H9 (cell line): ENCODE results near the gene MYD88. TPM values are rescaled to one million over a fixed set of nuclear protein-coding genes. Genes with fewer than 3 reads are reported as not detected.

Source experiments
- DNase-seq: peaks from one replicate; pipeline ENCODE4 v3.0.0-alpha.2; 2017
- H2AFZ ChIP-seq: one replicate; pipeline ENCODE4 v1.6.1; 2013; ENCODE audit warnings: mild to moderate bottlenecking, low read length, control low read depth, moderate library complexity
- H2AK5ac ChIP-seq: 2 replicates; pipeline ENCODE4 v1.6.1; 2013; ENCODE audit warnings: low read length, control low read depth, mixed read lengths; ENCODE audit not compliant: insufficient read length
- H2BK120ac ChIP-seq: one replicate; pipeline ENCODE4 v1.6.1; 2013; ENCODE audit warnings: low read depth, mild to moderate bottlenecking, low read length, control low read depth, inconsistent platforms; ENCODE audit not compliant: poor library complexity, severe bottlenecking
- H2BK12ac ChIP-seq: 2 replicates; pipeline ENCODE4 v1.6.1; 2013; ENCODE audit warnings: low read length, control low read depth, mixed read lengths, low read depth; ENCODE audit not compliant: insufficient read length
- H2BK15ac ChIP-seq: 2 replicates; pipeline ENCODE4 v1.6.1; 2013; ENCODE audit warnings: low read depth, low read length, control low read depth
- H2BK20ac ChIP-seq: one replicate; pipeline ENCODE4 v1.6.1; 2013; ENCODE audit warnings: low read depth, mild to moderate bottlenecking, low read length, control low read depth, inconsistent platforms; ENCODE audit not compliant: poor library complexity, severe bottlenecking
- H2BK5ac ChIP-seq: 2 replicates; pipeline ENCODE4 v1.6.1; 2013; ENCODE audit warnings: low read length, control low read depth, mixed read lengths; ENCODE audit not compliant: insufficient read length
- H3K14ac ChIP-seq: 2 replicates; pipeline ENCODE4 v1.6.1; 2013; ENCODE audit warnings: low read length, control low read depth; ENCODE audit not compliant: insufficient read depth
- H3K18ac ChIP-seq: 2 replicates; pipeline ENCODE4 v1.6.1; 2013; ENCODE audit warnings: low read depth, mild to moderate bottlenecking, mixed read lengths, low read length, control low read depth; ENCODE audit not compliant: insufficient read length
- H3K23ac ChIP-seq: 2 replicates; pipeline ENCODE4 v1.6.1; 2013; ENCODE audit warnings: low read length, control low read depth, mixed read lengths, low read depth; ENCODE audit not compliant: insufficient read length
- H3K23me2 ChIP-seq: 2 replicates; pipeline ENCODE4 v1.6.1; 2013; ENCODE audit warnings: low read depth, mild to moderate bottlenecking, mixed read lengths, low read length, control low read depth; ENCODE audit not compliant: insufficient read length, poor library complexity, severe bottlenecking
- H3K27ac ChIP-seq: 2 replicates; pipeline ENCODE4 v1.5.1; 2013; ENCODE audit warnings: low read length, control low read depth, mixed read lengths, low read depth; ENCODE audit not compliant: insufficient read length
- H3K27me3 ChIP-seq: 2 replicates; pipeline ENCODE4 v1.6.1; 2013; ENCODE audit warnings: low read length, control low read depth, inconsistent platforms; ENCODE audit not compliant: insufficient read depth
- H3K4ac ChIP-seq: 2 replicates; pipeline ENCODE4 v1.6.1; 2013; ENCODE audit warnings: low read depth, mild to moderate bottlenecking, control low read depth, inconsistent platforms, low read length, moderate library complexity
- H3K4me1 ChIP-seq: 2 replicates; pipeline ENCODE4 v1.6.1; 2013; ENCODE audit warnings: low read length, control low read depth, inconsistent platforms; ENCODE audit not compliant: insufficient read depth
- H3K4me2 ChIP-seq: 2 replicates; pipeline ENCODE4 v1.6.1; 2013; ENCODE audit warnings: low read length, control low read depth, mixed read lengths; ENCODE audit not compliant: insufficient read length, insufficient read depth
- H3K56ac ChIP-seq: 2 replicates; pipeline ENCODE4 v1.6.1; 2013; ENCODE audit warnings: low read depth, mild to moderate bottlenecking, mixed read lengths, low read length, control low read depth; ENCODE audit not compliant: insufficient read length
- H3K79me1 ChIP-seq: 2 replicates; pipeline ENCODE4 v1.6.1; 2013; ENCODE audit warnings: low read depth, mild to moderate bottlenecking, moderate library complexity, low read length, control low read depth, inconsistent platforms; ENCODE audit not compliant: insufficient read depth, poor library complexity, severe bottlenecking
- H3K79me2 ChIP-seq: 2 replicates; pipeline ENCODE4 v1.6.1; 2013; ENCODE audit warnings: low read length, control low read depth, inconsistent platforms; ENCODE audit not compliant: insufficient read depth
- H3K9ac ChIP-seq: 2 replicates; pipeline ENCODE4 v1.6.1; 2013; ENCODE audit warnings: low read length, control low read depth, mixed read lengths; ENCODE audit not compliant: insufficient read length; ENCODE audit errors: extremely low read depth
- H3K9me3 ChIP-seq: one replicate; pipeline ENCODE4 v1.6.1; 2013; ENCODE audit warnings: low read depth, low read length, inconsistent platforms; ENCODE audit not compliant: control insufficient read depth
- H3T11ph ChIP-seq: one replicate; pipeline ENCODE4 v1.6.1; 2013; ENCODE audit warnings: mild to moderate bottlenecking, low read length, control low read depth, inconsistent platforms
- H4K20me1 ChIP-seq: one replicate; pipeline ENCODE4 v1.6.1; 2013; ENCODE audit not compliant: control insufficient read depth, insufficient read length, insufficient read depth
- H4K5ac ChIP-seq: 2 replicates; pipeline ENCODE4 v1.6.1; 2013; ENCODE audit warnings: low read depth, mild to moderate bottlenecking, mixed read lengths, low read length, control low read depth; ENCODE audit not compliant: insufficient read length
- H4K8ac ChIP-seq: replicated peaks from 2 replicates; pipeline ENCODE4 v1.6.1; 2013; ENCODE audit warnings: low read length, control low read depth, mixed read lengths, low read depth; ENCODE audit not compliant: insufficient read length
- H4K91ac ChIP-seq: 2 replicates; pipeline ENCODE4 v1.6.1; 2013; ENCODE audit warnings: low read depth, mild to moderate bottlenecking, moderate library complexity, mixed read lengths, low read length, control low read depth; ENCODE audit not compliant: insufficient read length
- H3K27ac Mint-ChIP-seq, 3 experiments: 2 replicates in 2 of 3; 3 replicates in 1 of 3; pipeline ENCODE4 v1.8.0; 2020 to 2021; ENCODE audit warnings: mixed read lengths in 3 of 3, mild to moderate bottlenecking in 1 of 3, moderate library complexity in 1 of 3
- H3K27me3 Mint-ChIP-seq: 2 replicates; pipeline ENCODE4 v1.8.0; 2021; ENCODE audit warnings: low read depth, mild to moderate bottlenecking, moderate library complexity, mixed read lengths
- H3K36me3 Mint-ChIP-seq, 3 experiments: 2 replicates in 2 of 3; 3 replicates in 1 of 3; pipeline ENCODE4 v1.8.0; 2020 to 2021; ENCODE audit warnings: low read depth in 3 of 3, mixed read lengths in 3 of 3; ENCODE audit not compliant: insufficient read depth in 1 of 3
- H3K4me1 Mint-ChIP-seq, 2 experiments: 2 replicates each; pipeline ENCODE4 v1.8.0; 2020; ENCODE audit warnings: mixed read lengths in 2 of 2
- H3K4me3 Mint-ChIP-seq, 2 experiments: 2 replicates in 1 of 2; 3 replicates in 1 of 2; pipeline ENCODE4 v1.8.0; 2020 to 2021; ENCODE audit warnings: mild to moderate bottlenecking in 2 of 2, mixed read lengths in 2 of 2, moderate library complexity in 1 of 2
- H3K9me3 Mint-ChIP-seq, 2 experiments: 2 replicates in 1 of 2; 3 replicates in 1 of 2; pipeline ENCODE4 v1.8.0; 2020; ENCODE audit warnings: mild to moderate bottlenecking in 2 of 2, mixed read lengths in 2 of 2, moderate library complexity in 1 of 2
- WGBS: extraction: QIAGEN DNeasy Blood & Tissue Kit; methylation state at CpG from one replicate; pipeline ENCODE4 v1.1.7; 2013; ENCODE audit warnings: missing lambda C conversion rate, low lambda C conversion rate, mixed read lengths; ENCODE audit not compliant: insufficient read length; ENCODE audit errors: extremely low coverage; 5-methylcytosine and 5-hydroxymethylcytosine counted together
- total RNA-seq: library from RNA; stranded (reverse); gene quantifications from 2 replicates; pipeline ENCODE4 v1.2.1, GENCODE V29; 2021
- TF ChIP-seq, protein P1 (sequence below): fragments of 200-600 bp; sonication (generic); conservative IDR thresholded peaks from 3 replicates; pipeline ENCODE4 v1.8.0; 2021; ENCODE audit warnings: antibody characterized with exemption, mild to moderate bottlenecking

The MYD88 gene
- total RNA-seq, 1 experiment from 2014 or later = 33.4 TPM

DNA sequence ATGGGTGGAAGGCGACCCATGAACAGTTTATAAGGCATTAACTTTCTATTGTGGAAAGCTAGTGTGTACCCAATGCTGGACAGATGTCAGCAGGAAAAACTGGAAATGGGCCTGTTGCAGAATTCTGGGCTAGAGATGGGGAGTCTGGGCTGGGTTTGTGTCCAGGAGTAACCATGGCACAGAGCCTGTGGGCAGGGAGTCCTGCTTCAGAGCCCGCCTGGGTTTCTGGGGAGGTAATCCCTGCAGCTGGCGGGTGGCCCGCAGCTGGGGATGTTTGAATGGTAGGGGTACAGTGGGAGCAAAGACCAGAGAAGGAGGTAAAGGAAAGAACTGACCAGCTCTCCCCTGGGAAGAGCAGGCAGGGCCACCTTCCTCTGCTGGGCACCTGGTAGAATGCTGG, 27.3 kb upstream of the MYD88 start:
- no peak overlapping the region for H3K4me2 ChIP-seq
- no peak overlapping the region for H3K18ac ChIP-seq
- H2BK15ac ChIP-seq = no peak overlapping the region
- no peaks in the 10 kb centered on the region for H3K79me2 ChIP-seq
- no peak overlapping the region for H3K14ac ChIP-seq
- H3K23ac ChIP-seq = no peak overlapping the region
- H4K20me1 ChIP-seq = no peaks in the 10 kb centered on the region
- Mint-ChIP-seq H3K4me3 (no peak overlapping the region), H3K9me3 (no peaks in the 10 kb centered on the region; a peak in 1 of 5 replicates), H3K4me1 (no peaks in the 10 kb centered on the region; a peak in 1 of 4 replicates), H3K36me3 (peaks cover 0 to 5% (median 0%) of the 10 kb centered on the region in 3 experiments; a peak in 3 of 7 replicates), H3K27me3 (peaks cover 14% of the 10 kb centered on the region), H3K27ac (no peak overlapping the region)
- H3T11ph ChIP-seq = no peak overlapping the region
- no peak overlapping the region for H4K8ac ChIP-seq
- H2AK5ac ChIP-seq = no peak overlapping the region
- no peak overlapping the region for H3K56ac ChIP-seq
- H2BK120ac ChIP-seq = no peak overlapping the region
- H3K79me1 ChIP-seq = no peaks in the 10 kb centered on the region
- H3K9me3 ChIP-seq = no peaks in the 10 kb centered on the region
- no peak overlapping the region for H3K27ac ChIP-seq
- no peak overlapping the region for H2BK5ac ChIP-seq
- WGBS = no CpG with 5 or more reads among the region's 4 CpGs
- H4K91ac ChIP-seq = no peak overlapping the region
- H3K23me2 ChIP-seq = no peaks in the 10 kb centered on the region
- H3K9ac ChIP-seq = no peak overlapping the region
- H2BK12ac ChIP-seq = no peak overlapping the region
- no peak overlapping the region for H3K4ac ChIP-seq
- DNase-seq = no peak
- no peak overlapping the region for H4K5ac ChIP-seq
- no peak overlapping the region for H2AFZ ChIP-seq
- H3K4me1 ChIP-seq = no peaks in the 10 kb centered on the region
- no peak overlapping the region for H2BK20ac ChIP-seq
- TF ChIP-seq, protein P1, sequence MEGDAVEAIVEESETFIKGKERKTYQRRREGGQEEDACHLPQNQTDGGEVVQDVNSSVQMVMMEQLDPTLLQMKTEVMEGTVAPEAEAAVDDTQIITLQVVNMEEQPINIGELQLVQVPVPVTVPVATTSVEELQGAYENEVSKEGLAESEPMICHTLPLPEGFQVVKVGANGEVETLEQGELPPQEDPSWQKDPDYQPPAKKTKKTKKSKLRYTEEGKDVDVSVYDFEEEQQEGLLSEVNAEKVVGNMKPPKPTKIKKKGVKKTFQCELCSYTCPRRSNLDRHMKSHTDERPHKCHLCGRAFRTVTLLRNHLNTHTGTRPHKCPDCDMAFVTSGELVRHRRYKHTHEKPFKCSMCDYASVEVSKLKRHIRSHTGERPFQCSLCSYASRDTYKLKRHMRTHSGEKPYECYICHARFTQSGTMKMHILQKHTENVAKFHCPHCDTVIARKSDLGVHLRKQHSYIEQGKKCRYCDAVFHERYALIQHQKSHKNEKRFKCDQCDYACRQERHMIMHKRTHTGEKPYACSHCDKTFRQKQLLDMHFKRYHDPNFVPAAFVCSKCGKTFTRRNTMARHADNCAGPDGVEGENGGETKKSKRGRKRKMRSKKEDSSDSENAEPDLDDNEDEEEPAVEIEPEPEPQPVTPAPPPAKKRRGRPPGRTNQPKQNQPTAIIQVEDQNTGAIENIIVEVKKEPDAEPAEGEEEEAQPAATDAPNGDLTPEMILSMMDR = no peak
- no peaks in the 10 kb centered on the region for H3K27me3 ChIP-seq
